Measurements from ENCODE around the gene SLIT2.

SLIT2 gene

GRCh38 chr4:20251796-20252655 lies at the start of gene SLIT2:
Gene SLIT2 (plus strand): TSS chr4:20251905. CDS start chr4:20253816, 1,911 bp downstream.
- DNase-seq (ENCODE audit: low read depth in 2 of 2) = peak; percentile 80 to 83

GRCh38 chr4:20203508-20203907 lies 48.2 kb upstream of the SLIT2 start:
- DNase-seq (ENCODE audit: low read depth in 2 of 2) = peak; percentile 98

GRCh38 chr4:20217521-20217920 lies 34.2 kb upstream of the SLIT2 start:
- no peak for DNase-seq (ENCODE audit: low read depth in 2 of 2)

GRCh38 chr4:20217951-20218350 lies 33.8 kb upstream of the SLIT2 start:
- DNase-seq (ENCODE audit: low read depth in 2 of 2) = no peak

GRCh38 chr4:20219521-20219920 lies 32.2 kb upstream of the SLIT2 start:
- no peak for DNase-seq (ENCODE audit: low read depth in 2 of 2)

GRCh38 chr4:20237894-20238537 lies 13.7 kb upstream of the SLIT2 start:
- no peak for DNase-seq (ENCODE audit: low read depth in 2 of 2)

- DNase-seq (ENCODE audit: low read depth in 2 of 2) = peak; percentile 88 to 92
Observed at GRCh38 chr4:20248155-20248558, 3.5 kb upstream of the SLIT2 start.

GRCh38 chr4:20249333-20249732 lies 2.4 kb upstream of the SLIT2 start:
- DNase-seq (ENCODE audit: low read depth in 2 of 2) = no peak

GRCh38 chr4:20251031-20251795 lies 492 bp upstream of the SLIT2 start:
- no peak for DNase-seq (ENCODE audit: low read depth in 2 of 2)

- DNase-seq (ENCODE audit: low read depth in 2 of 2) = no peak
Observed at GRCh38 chr4:20252656-20253282, 1.1 kb downstream of the SLIT2 start.

GRCh38 chr4:20253283-20253734 lies 1.6 kb downstream of the SLIT2 start:
- no peak for DNase-seq (ENCODE audit: low read depth in 2 of 2)

GRCh38 chr4:20253735-20254409 lies 2.2 kb downstream of the SLIT2 start:
- no peak for DNase-seq (ENCODE audit: low read depth in 2 of 2)

GRCh38 chr4:20254511-20255250 lies 3.0 kb downstream of the SLIT2 start:
- DNase-seq (ENCODE audit: low read depth in 2 of 2) = no peak

GRCh38 chr4:20255251-20255586 lies 3.5 kb downstream of the SLIT2 start:
- no peak for DNase-seq (ENCODE audit: low read depth in 2 of 2)

- DNase-seq (ENCODE audit: low read depth in 2 of 2) = no peak
Observed at GRCh38 chr4:20255823-20256222, 4.1 kb downstream of the SLIT2 start.

- no peak for DNase-seq (ENCODE audit: low read depth in 2 of 2)
Observed at GRCh38 chr4:20256381-20256881, 4.7 kb downstream of the SLIT2 start.

- DNase-seq (ENCODE audit: low read depth in 2 of 2) = peak; percentile 52 to 55
Observed at GRCh38 chr4:20259707-20260106, 8.0 kb downstream of the SLIT2 start.

GRCh38 chr4:20260821-20261220 lies 9.1 kb downstream of the SLIT2 start:
- DNase-seq (ENCODE audit: low read depth in 2 of 2) = no peak

GRCh38 chr4:20262221-20262620 lies 10.5 kb downstream of the SLIT2 start:
- DNase-seq (ENCODE audit: low read depth in 2 of 2) = no peak

- DNase-seq (ENCODE audit: low read depth in 2 of 2) = no peak
Observed at GRCh38 chr4:20264688-20265087, 13.0 kb downstream of the SLIT2 start.
